GM12878 (cell line): ENCODE data around the gene UBE2E1. TPM values are rescaled to one million over a fixed set of nuclear protein-coding genes. Genes with fewer than 3 reads are reported as not detected.

ENCODE experiments used
- ATAC-seq: fragments of 200-7000 bp; cut with Tn5 transposase; 3 replicates; pipeline ENCODE4 v1.9.1; 2020; ENCODE audit warnings: mild to moderate bottlenecking, moderate library complexity
- BruUV-seq: library from RNA; stranded (reverse); fragments of 400-500 nt; replicated peaks from 2 replicates; lab custom pipeline; 2021; lab: Mats Ljungman, UMichigan
- CTCF ChIA-PET: fragments of 300-600 bp; sonication (Branson Sonifier 250); formaldehyde crosslinking; extraction: SDS; loops from one replicate; lab custom pipeline; 2021; ENCODE audit warnings: inconsistent platforms; lab: Yijun Ruan, JAX
- POLR2A ChIA-PET: fragments of 350-600 bp; formaldehyde crosslinking; extraction: SDS; loops from one replicate; lab custom pipeline; 2021; ENCODE audit warnings: inconsistent platforms; lab: Charles Lee
- RAD21 ChIA-PET: fragments of 300-600 bp; sonication (Branson Sonifier 250); formaldehyde crosslinking; loops from one replicate; lab custom pipeline; 2023; ENCODE audit warnings: antibody characterized with exemption; ENCODE audit not compliant: unreplicated experiment; lab: Charles Lee
- SMC1A ChIA-PET: fragments of 300-600 bp; sonication (Branson Sonifier 250); formaldehyde crosslinking; loops from one replicate; lab custom pipeline; 2023; ENCODE audit not compliant: unreplicated experiment, uncharacterized antibody; lab: Charles Lee
- DNase-seq: peaks from one replicate; pipeline ENCODE4 v3.0.0-alpha.2; 2011; ENCODE audit warnings: low read depth, low spot score
- FAIRE-seq: peaks from 3 replicates; lab custom pipeline; 2011; peaks lifted over from hg19 to GRCh38; lab: Jason Lieb, UNC
- H2AFZ ChIP-seq: 2 replicates; pipeline ENCODE4 v1.6.0; 2011; ENCODE audit warnings: low read depth, low read length, control low read depth; ENCODE audit not compliant: control insufficient read depth
- H3K27ac ChIP-seq: 2 replicates; pipeline ENCODE4 v1.5.1; 2011; ENCODE audit warnings: control low read depth; ENCODE audit not compliant: control insufficient read depth, insufficient read depth
- H3K27me3 ChIP-seq, 2 experiments: replicated peaks in 1 of 2; 2 replicates each; pipeline versions ENCODE4 v1.6.0 to v1.6.1; 2011; ENCODE audit warnings: low read length in 1 of 2; ENCODE audit not compliant: control insufficient read depth in 2 of 2, insufficient read depth in 2 of 2
- H3K36me3 ChIP-seq, 2 experiments: 2 replicates each; pipeline ENCODE4 v1.5.1; 2011; ENCODE audit warnings: low read length in 1 of 2; ENCODE audit not compliant: control insufficient read depth in 2 of 2, insufficient read depth in 2 of 2
- H3K4me1 ChIP-seq: 2 replicates; pipeline ENCODE4 v1.6.1; 2011; ENCODE audit warnings: mild to moderate bottlenecking, low read length, moderate library complexity, mixed read lengths; ENCODE audit not compliant: control insufficient read depth, insufficient read depth
- H3K4me2 ChIP-seq: 2 replicates; pipeline ENCODE4 v1.6.0; 2011; ENCODE audit warnings: control low read depth; ENCODE audit not compliant: control insufficient read depth, insufficient read depth
- H3K4me3 ChIP-seq: fragments of 200-600 bp; sonication (generic); 2 replicates; pipeline ENCODE4 v1.5.1; 2016
- H3K79me2 ChIP-seq: 2 replicates; pipeline ENCODE4 v1.6.0; 2011; ENCODE audit warnings: low read length; ENCODE audit not compliant: control insufficient read depth, insufficient read depth
- H3K9ac ChIP-seq: 2 replicates; pipeline ENCODE4 v1.8.0; 2011; ENCODE audit warnings: low read length, control low read depth, mixed read lengths; ENCODE audit not compliant: control insufficient read depth, insufficient read depth
- H3K9me3 ChIP-seq: replicated peaks from 3 replicates; pipeline ENCODE4 v1.5.1; 2011; ENCODE audit warnings: mild to moderate bottlenecking, low read length; ENCODE audit not compliant: control insufficient read depth, insufficient read depth
- H4K20me1 ChIP-seq: 2 replicates; pipeline ENCODE4 v1.6.0; 2011; ENCODE audit not compliant: control insufficient read depth, insufficient read depth
- ELK1 ChIP-seq: IDR thresholded peaks from 2 replicates; pipeline ENCODE4 v1.6.1; 2012; ENCODE audit warnings: low read depth, low read length, improper control_type of control experiment
- MYC ChIP-seq: IDR thresholded peaks from 2 replicates; pipeline ENCODE4 v1.6.1; 2011; ENCODE audit warnings: mild to moderate bottlenecking, low read length, moderate library complexity, inconsistent platforms; ENCODE audit not compliant: insufficient read depth, insufficient replicate concordance, insufficient read length, severe bottlenecking
- NR2C2 ChIP-seq: IDR thresholded peaks from 2 replicates; pipeline ENCODE4 v1.6.1; 2011; ENCODE audit warnings: borderline replicate concordance, low read depth; ENCODE audit not compliant: control insufficient read depth, insufficient read length
- STAT3 ChIP-seq: IDR thresholded peaks from 2 replicates; pipeline ENCODE4 v1.6.1; 2011; ENCODE audit warnings: low read depth, low read length, improper control_type of control experiment
- WGBS: methylation state at CpG from one replicate; pipeline ENCODE4 v1.1.6; 2016; ENCODE audit warnings: low lambda C conversion rate; ENCODE audit not compliant: insufficient replicate concordance, insufficient coverage; ENCODE audit errors: missing lambda C conversion rate; 5-methylcytosine and 5-hydroxymethylcytosine counted together
- in situ Hi-C: fragments of 300-500 bp; cut with MboI; formaldehyde crosslinking; loops from 9 replicates; pipeline ENCODE4 v1.14.3; 2018; ENCODE audit warnings: mixed read lengths
- intact Hi-C: fragments of 100-400 bp; cut with micrococcal nuclease; formaldehyde crosslinking; loops from one replicate; pipeline ENCODE4 v1.14.2; 2022; ENCODE audit not compliant: unreplicated experiment
- polyA plus RNA-seq, 11 experiments: library from polyadenylated mRNA; depleted of rRNA in 4 of 11; unstranded in 6 of 11; stranded (reverse) in 5 of 11; fragments of >200 nt; fragmentation: Nextera tagmentation in 4 of 11; fragmentation: Illumina TruSeq in 1 of 11; extraction: Ambion mirVana in 4 of 11; extraction: Trizol in 1 of 11; gene quantifications; 1 replicate in 1 of 11; 2 replicates in 10 of 11; pipeline versions ENCODE4 v1.2.1 to v1.2.3, GENCODE V29; 2011 to 2016; ENCODE audit warnings: inconsistent platforms in 2 of 11, missing spikeins in 2 of 11, low read depth in 1 of 11
- total RNA-seq, 4 experiments: library from RNA; depleted of rRNA in 3 of 4; stranded (reverse); fragments of >200 nt in 3 of 4; fragmentation: Illumina TruSeq in 1 of 4; extraction: Trizol in 1 of 4; gene quantifications; 2 replicates each; pipeline versions ENCODE4 v1.2.1 to v1.2.3, GENCODE V29; 2013 to 2021
- TF ChIP-seq, protein P1 (sequence below): IDR thresholded peaks from 2 replicates; pipeline ENCODE4 v1.6.1; 2012; ENCODE audit warnings: low read depth, low read length, improper control_type of control experiment

Gene UBE2E1
- total and polyA plus RNA-seq, 10 of the 15 experiments (the other 5 are each of a cell fraction or from before 2014, with no cell fraction given), result 18.7 to 425 (median 147) TPM

DNA sequence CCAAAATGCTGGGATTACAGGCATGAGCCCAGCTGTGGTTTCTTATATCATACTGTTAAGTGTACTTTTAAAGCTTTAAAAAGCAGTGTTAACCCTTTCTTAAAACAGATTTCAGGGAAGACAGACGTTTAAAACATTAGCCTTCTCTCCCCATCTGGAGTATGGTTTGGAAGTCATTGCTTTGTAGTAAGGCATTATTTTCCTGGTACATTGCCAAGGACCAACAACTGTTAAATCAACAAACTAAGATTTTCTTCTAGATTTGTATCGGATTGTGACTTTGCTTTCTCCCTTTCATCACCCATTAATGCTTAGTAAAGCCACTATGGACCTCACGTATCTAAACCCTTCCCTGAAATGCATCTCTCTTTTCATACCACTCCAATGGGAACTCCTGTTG lies 50.5 kb downstream of the UBE2E1 start:
- intact Hi-C loops, result no loop called here
- SMC1A ChIA-PET, result interaction anchor here (0.7 to 13.0 kb wide), 8 partner anchors 9 to 95 kb away, joined by 4 to 171 read pairs (median 8); partner anchors contain the start of genes NKIRAS1 and RPL15
- no peak overlapping the region for H3K9ac ChIP-seq
- TF ChIP-seq STAT3 (no peak), NR2C2 (no peak), ELK1 (no peak), MYC (no peak)
- TF ChIP-seq, protein P1, sequence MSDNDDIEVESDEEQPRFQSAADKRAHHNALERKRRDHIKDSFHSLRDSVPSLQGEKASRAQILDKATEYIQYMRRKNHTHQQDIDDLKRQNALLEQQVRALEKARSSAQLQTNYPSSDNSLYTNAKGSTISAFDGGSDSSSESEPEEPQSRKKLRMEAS, result no peak
- TF ChIP-seq, all 136 proteins: peak for 0
- H3K4me1 ChIP-seq, result peaks cover 30% of the 10 kb centered on the region
- no peaks in the 10 kb centered on the region for H3K27me3 ChIP-seq
- H3K36me3 ChIP-seq, result peaks cover 6 to 8% of the 10 kb centered on the region in 2 experiments
- peak overlapping the region; percentile 38 for H3K4me2 ChIP-seq
- FAIRE-seq, result no peak
- WGBS, result 91% methylated on average over 3 of the region's 3 CpGs
- ChIA-PET RAD21 (interaction anchor here (0.6 to 7.2 kb wide), 5 partner anchors 10 to 47 kb away, joined by 3 to 62 read pairs (median 3); no protein-coding TSS in a partner anchor), POLR2A (interaction anchor here (0.6 to 4.5 kb wide), 2 partner anchors 27 to 29 kb away, joined by 3 to 14 read pairs; no protein-coding TSS in a partner anchor), CTCF (interaction anchor here (1.0 to 10.9 kb wide), 4 partner anchors 10 to 25 kb away, joined by 3 to 94 read pairs (median 6); no protein-coding TSS in a partner anchor)
- ATAC-seq, result no peak
- in situ Hi-C loops, result no loop called here
- BruUV-seq, result no TSS peak
- peaks cover 83% of the 10 kb centered on the region for H3K79me2 ChIP-seq
- DNase-seq, result no peak
- 0 out of 2 replicates have a peak, but pooled peaks cover 3% of the 10 kb centered on the region for H4K20me1 ChIP-seq
- peaks cover 5% of the 10 kb centered on the region; the same call in 2 of the 3 replicates for H3K9me3 ChIP-seq
- no peak overlapping the region for H2AFZ ChIP-seq
- peak overlapping the region; percentile 66 for H3K27ac ChIP-seq
- peak overlapping the region; percentile 49; the same call in 1 of the 2 replicates for H3K4me3 ChIP-seq
